CD4-positive, alpha-beta T cell (primary cell): ENCODE measurements around the gene FAM222A. TPM values are rescaled to one million over a fixed set of nuclear protein-coding genes. Genes with fewer than 3 reads are reported as not detected.

Experiments used
- ATAC-seq: fragments of 200-7000 bp; cut with Tn5 transposase; one replicate; pipeline ENCODE4 v1.10.0; 2022; ENCODE audit warnings: mild to moderate bottlenecking; ENCODE audit not compliant: poor library complexity
- CTCF ChIA-PET: fragments of 350-600 bp; sonication (Branson Sonifier 250); formaldehyde crosslinking; loops from one replicate; lab custom pipeline; 2021; ENCODE audit warnings: antibody characterized with exemption, inconsistent platforms; lab: Charles Lee
- POLR2A ChIA-PET: fragments of 350-600 bp; sonication (Branson Sonifier 250); formaldehyde crosslinking; loops from one replicate; lab custom pipeline; 2021; ENCODE audit warnings: antibody characterized with exemption, inconsistent platforms; lab: Charles Lee
- DNase-seq, 14 experiments: peaks; one replicate each; pipeline ENCODE4 v3.0.0-alpha.2; 2013 to 2020; ENCODE audit warnings: mixed read lengths in 2 of 14
- H3K27ac ChIP-seq, 2 donors: one replicate each; pipeline versions ENCODE4 v1.5.1 to v1.7.0; 2013; ENCODE audit warnings: low read length in 2 of 2, low read depth in 1 of 2, mild to moderate bottlenecking in 1 of 2
- H3K27me3 ChIP-seq, 2 experiments: 1 replicate in 1 of 2; 2 replicates in 1 of 2; pipeline versions ENCODE4 v1.6.1 to v1.7.0; 2013; ENCODE audit warnings: low read length in 2 of 2, control low read depth in 1 of 2, mild to moderate bottlenecking in 1 of 2, moderate library complexity in 1 of 2; ENCODE audit not compliant: insufficient read depth in 2 of 2, control insufficient read depth in 1 of 2
- H3K36me3 ChIP-seq: one replicate; pipeline ENCODE4 v1.6.1; 2013; ENCODE audit warnings: low read length, control low read depth; ENCODE audit not compliant: insufficient read depth
- H3K4me1 ChIP-seq: one replicate; pipeline ENCODE4 v1.6.1; 2013; ENCODE audit warnings: low read length, control low read depth; ENCODE audit not compliant: insufficient read depth
- H3K4me3 ChIP-seq: one replicate; pipeline ENCODE4 v1.5.1; 2013; ENCODE audit warnings: mild to moderate bottlenecking, low read length, moderate library complexity
- H3K9me3 ChIP-seq, 2 experiments: 1 replicate in 1 of 2; 2 replicates in 1 of 2; pipeline versions ENCODE4 v1.6.1 to v1.7.0; 2013; ENCODE audit warnings: low read length in 2 of 2, mild to moderate bottlenecking in 2 of 2, control low read depth in 1 of 2, moderate library complexity in 1 of 2; ENCODE audit not compliant: control insufficient read depth in 1 of 2, insufficient read depth in 1 of 2
- H3K27ac Mint-ChIP-seq: one replicate; pipeline ENCODE4 v1.8.0; 2020; ENCODE audit warnings: mixed read lengths
- H3K27me3 Mint-ChIP-seq: one replicate; pipeline ENCODE4 v1.8.0; 2021; ENCODE audit warnings: mixed read lengths
- H3K36me3 Mint-ChIP-seq: one replicate; pipeline ENCODE4 v1.8.0; 2021; ENCODE audit warnings: low read depth, mixed read lengths
- H3K4me1 Mint-ChIP-seq: one replicate; pipeline ENCODE4 v1.8.0; 2021; ENCODE audit warnings: low read depth, mixed read lengths
- H3K4me3 Mint-ChIP-seq: one replicate; pipeline ENCODE4 v1.8.0; 2020; ENCODE audit warnings: mild to moderate bottlenecking, mixed read lengths
- H3K9me3 Mint-ChIP-seq: one replicate; pipeline ENCODE4 v1.8.0; 2020; ENCODE audit warnings: mixed read lengths
- intact Hi-C, 2 experiments: fragments of 100-400 bp; cut with DNase I in 1 of 2; cut with micrococcal nuclease in 1 of 2; formaldehyde crosslinking; loops; one replicate each; pipeline versions ENCODE4 v1.15.1 to v1.9.0; 2023 to 2025; cut with DNase I, micrococcal nuclease
- total RNA-seq, 174 experiments: library from RNA in 2 of 174; stranded (reverse) in 2 of 174; gene quantifications; one replicate each; pipeline ENCODE4 v1.2.3 and lab custom pipeline; 2021 to 2026
- TF ChIP-seq, protein P1 (sequence below): fragments of 200-600 bp; IDR thresholded peaks from one replicate; pipeline ENCODE4 v1.8.0; 2022; ENCODE audit warnings: antibody characterized with exemption, mild to moderate bottlenecking

FAM222A gene
- total RNA-seq, 2 experiments from 2014 or later = 1.1 to 1.7 TPM

DNA sequence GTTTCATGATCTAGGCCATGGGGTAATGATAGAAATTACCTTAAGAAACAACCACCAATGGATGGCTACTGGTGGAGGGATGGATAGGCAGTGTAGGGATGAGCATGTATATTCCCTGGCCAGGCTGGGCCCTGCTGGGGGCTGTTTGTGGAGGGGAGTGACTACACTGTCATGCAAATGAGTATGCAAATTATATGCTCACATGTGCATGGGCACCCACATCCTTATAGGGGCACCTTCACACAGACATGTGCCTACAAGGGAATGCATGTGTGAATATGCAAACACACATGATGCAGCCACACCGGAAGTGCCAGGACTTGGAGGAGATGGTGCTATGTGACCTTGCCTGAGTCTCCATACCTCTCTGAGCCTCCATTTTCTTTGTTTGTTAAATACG is 39.7 kb upstream of the FAM222A start:
- no peak for ATAC-seq
- POLR2A ChIA-PET = no interaction called here
- H3K9me3 Mint-ChIP-seq = no peaks in the 10 kb centered on the region

GRCh38 chr12:109675411-109675810 is 38.2 kb upstream of the FAM222A start:
- Mint-ChIP-seq H3K36me3 (no peaks in the 10 kb centered on the region), H3K9me3 (no peaks in the 10 kb centered on the region), H3K27me3 (peaks cover 24% of the 10 kb centered on the region), H3K27ac (no peak overlapping the region), H3K4me1 (no peaks in the 10 kb centered on the region), H3K4me3 (no peak overlapping the region)
- Histone ChIP-seq H3K36me3 (no peaks in the 10 kb centered on the region), H3K4me1 (no peaks in the 10 kb centered on the region), H3K9me3 (no peaks in the 10 kb centered on the region), H3K27me3 (peaks cover 0 to 2% of the 10 kb centered on the region in 2 experiments), H3K4me3 (no peak overlapping the region), H3K27ac (no peak overlapping the region)
- TF ChIP-seq, protein P1, sequence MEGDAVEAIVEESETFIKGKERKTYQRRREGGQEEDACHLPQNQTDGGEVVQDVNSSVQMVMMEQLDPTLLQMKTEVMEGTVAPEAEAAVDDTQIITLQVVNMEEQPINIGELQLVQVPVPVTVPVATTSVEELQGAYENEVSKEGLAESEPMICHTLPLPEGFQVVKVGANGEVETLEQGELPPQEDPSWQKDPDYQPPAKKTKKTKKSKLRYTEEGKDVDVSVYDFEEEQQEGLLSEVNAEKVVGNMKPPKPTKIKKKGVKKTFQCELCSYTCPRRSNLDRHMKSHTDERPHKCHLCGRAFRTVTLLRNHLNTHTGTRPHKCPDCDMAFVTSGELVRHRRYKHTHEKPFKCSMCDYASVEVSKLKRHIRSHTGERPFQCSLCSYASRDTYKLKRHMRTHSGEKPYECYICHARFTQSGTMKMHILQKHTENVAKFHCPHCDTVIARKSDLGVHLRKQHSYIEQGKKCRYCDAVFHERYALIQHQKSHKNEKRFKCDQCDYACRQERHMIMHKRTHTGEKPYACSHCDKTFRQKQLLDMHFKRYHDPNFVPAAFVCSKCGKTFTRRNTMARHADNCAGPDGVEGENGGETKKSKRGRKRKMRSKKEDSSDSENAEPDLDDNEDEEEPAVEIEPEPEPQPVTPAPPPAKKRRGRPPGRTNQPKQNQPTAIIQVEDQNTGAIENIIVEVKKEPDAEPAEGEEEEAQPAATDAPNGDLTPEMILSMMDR = no peak
- ATAC-seq (no peak), DNase-seq (no peak)
- CTCF ChIA-PET = no interaction called here
- intact Hi-C loops = no loop called here
- POLR2A ChIA-PET = no interaction called here

More for the DNA sequence above, 39.7 kb upstream of the FAM222A start:
- Mint-ChIP-seq H3K4me1 (no peaks in the 10 kb centered on the region), H3K27me3 (peaks cover 27% of the 10 kb centered on the region), H3K27ac (no peak overlapping the region), H3K36me3 (no peaks in the 10 kb centered on the region), H3K4me3 (no peak overlapping the region)
- H3K4me1 ChIP-seq = no peaks in the 10 kb centered on the region
- no peaks in the 10 kb centered on the region for H3K36me3 ChIP-seq
- CTCF ChIA-PET = no interaction called here
- intact Hi-C loops = no loop called here
- H3K9me3 ChIP-seq = no peaks in the 10 kb centered on the region
- no peak for DNase-seq
- TF ChIP-seq, protein P1 = no peak
- peaks cover 0 to 2% of the 10 kb centered on the region in 2 experiments for H3K27me3 ChIP-seq
- no peak overlapping the region for H3K27ac ChIP-seq
- H3K4me3 ChIP-seq = no peak overlapping the region

DNA sequence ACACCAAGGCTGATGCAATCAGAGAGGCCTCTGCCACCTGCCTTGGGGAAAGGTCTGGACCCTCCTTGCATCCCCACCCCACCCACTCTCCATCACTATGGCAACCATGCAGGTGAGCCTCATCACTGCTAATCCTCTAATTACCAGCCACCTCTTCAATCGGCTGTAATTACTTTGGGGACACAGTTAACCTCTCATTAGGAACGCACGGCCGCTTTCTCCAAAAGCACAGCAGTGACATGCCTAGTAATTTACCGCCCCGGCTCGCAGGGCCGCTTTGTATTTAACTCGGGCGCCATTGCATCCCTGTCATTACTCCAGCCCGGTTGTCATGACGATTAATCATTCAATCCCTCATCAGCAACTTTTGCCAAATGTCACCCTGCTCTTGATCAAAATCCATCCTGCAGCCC is 36.3 kb upstream of the FAM222A start:
- H3K9me3 Mint-ChIP-seq = no peaks in the 10 kb centered on the region
- no peaks in the 10 kb centered on the region for H3K36me3 ChIP-seq
- intact Hi-C loops = no loop called here
- H3K4me3 Mint-ChIP-seq = no peak overlapping the region
- no peak for DNase-seq
- no peaks in the 10 kb centered on the region for H3K36me3 Mint-ChIP-seq
- peaks cover 15% of the 10 kb centered on the region for H3K27me3 Mint-ChIP-seq
- H3K4me1 Mint-ChIP-seq = no peaks in the 10 kb centered on the region
- ChIA-PET POLR2A (no interaction called here), CTCF (no interaction called here)
- TF ChIP-seq, protein P1 = no peak
- no peaks in the 10 kb centered on the region for H3K4me1 ChIP-seq
- ATAC-seq = no peak
- H3K27ac ChIP-seq = no peak overlapping the region
- H3K4me3 ChIP-seq = no peak overlapping the region
- peaks cover 0 to 2% of the 10 kb centered on the region in 2 experiments for H3K27me3 ChIP-seq
- no peak overlapping the region for H3K27ac Mint-ChIP-seq
- H3K9me3 ChIP-seq = no peaks in the 10 kb centered on the region
